Activated CD4-positive, alpha-beta T cell treated with anti-CD3 and anti-CD28 coated beads, Interleukin-2, amount 50 U/mL, for 48 hours (primary cell): ENCODE data around the gene BCAS2.
"Not testable (repeated sequence)": the region's sequence is repeated elsewhere in the genome, so short reads cannot be mapped to it uniquely, and the experiment has no call there.

Experiments
- DNase-seq, 2 experiments: peaks; one replicate each; pipeline ENCODE4 v3.0.0-alpha.2; 2020

BCAS2 gene

DNA sequence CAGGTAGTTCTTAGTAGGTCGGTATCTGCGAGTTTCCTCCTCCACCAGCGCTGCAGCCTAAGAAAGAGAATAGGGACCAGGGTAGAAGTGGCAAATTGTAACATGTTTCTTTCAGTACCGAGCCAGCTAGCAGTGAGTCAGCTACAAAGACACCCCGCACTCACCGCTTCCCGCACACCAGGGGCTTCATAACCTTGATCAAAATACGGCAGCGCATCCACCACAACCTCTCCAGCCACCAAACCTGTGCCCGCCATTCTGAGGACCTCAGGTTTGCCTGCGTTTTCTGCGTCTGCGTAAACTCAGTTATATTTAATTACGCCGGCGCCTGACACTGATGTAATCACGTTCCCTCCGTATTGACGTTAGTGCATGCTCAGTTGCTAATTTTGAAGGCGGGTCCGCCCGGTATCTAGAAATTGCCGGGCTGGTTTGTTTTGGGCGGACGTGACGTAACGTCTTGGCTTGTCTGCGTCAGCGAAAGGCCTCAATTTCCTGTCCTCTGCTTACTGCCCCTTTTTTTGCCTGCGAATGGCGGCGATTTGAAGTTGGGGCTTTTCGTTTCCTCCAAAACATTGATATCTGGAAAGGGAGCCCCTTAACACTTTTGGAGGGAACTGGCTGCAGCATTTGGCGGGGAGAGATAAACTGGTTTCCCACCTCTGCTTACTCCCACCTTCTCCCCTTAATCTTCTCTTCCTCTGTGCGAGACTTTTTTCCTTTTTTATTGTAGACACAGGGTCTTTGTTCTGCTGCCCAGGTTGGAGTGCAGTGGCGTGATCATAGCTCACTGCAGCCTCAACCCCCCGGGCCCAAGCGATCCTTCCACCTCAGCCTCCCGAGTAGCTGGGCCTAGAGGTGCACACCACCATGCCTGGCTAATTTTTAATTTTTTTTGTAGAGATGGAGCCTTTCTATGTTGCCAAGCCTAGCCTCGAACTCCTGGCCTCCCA is at the start of gene BCAS2:
BCAS2 (minus strand) TSS at position 281 of the 953 bp plus-strand sequence; CDS start at position 257, 24 bp downstream.
- DNase-seq, result peak; percentile 91 to 95

GRCh38 chr1:114627107-114627506 is 45.7 kb upstream of the BCAS2 start:
- DNase-seq, result no peak

GRCh38 chr1:114623364-114623763 is 41.9 kb upstream of the BCAS2 start:
- no peak for DNase-seq

- DNase-seq, result no peak
Observed at GRCh38 chr1:114620419-114620818, 39.0 kb upstream of the BCAS2 start.

- DNase-seq, result no peak
Observed at GRCh38 chr1:114618606-114619005, 37.2 kb upstream of the BCAS2 start.

- DNase-seq, result no peak
Observed at GRCh38 chr1:114610546-114611245, 29.3 kb upstream of the BCAS2 start.

GRCh38 chr1:114609826-114610225 is 28.4 kb upstream of the BCAS2 start:
- DNase-seq, result no peak

DNA sequence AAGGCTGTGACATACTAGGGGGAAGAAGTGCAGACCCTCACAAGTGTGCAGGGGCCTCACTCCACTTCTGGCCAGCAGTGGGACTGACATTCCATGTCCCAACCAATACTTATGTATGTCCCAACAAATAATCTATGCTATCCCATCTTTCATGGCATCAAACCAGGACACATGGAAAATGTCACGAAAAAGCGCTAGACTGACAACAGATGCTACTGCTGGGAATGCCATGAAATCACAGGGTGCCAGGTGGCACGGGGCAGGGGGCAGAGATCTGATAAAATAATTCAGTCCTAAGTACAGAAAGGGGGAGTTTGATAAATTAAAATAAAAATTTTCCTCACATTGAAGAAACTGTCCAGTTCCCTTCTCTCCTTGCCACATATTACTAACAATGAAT is 27.6 kb upstream of the BCAS2 start:
- DNase-seq, result no peak

GRCh38 chr1:114607223-114607622 is 25.8 kb upstream of the BCAS2 start:
- DNase-seq, result no peak

DNA sequence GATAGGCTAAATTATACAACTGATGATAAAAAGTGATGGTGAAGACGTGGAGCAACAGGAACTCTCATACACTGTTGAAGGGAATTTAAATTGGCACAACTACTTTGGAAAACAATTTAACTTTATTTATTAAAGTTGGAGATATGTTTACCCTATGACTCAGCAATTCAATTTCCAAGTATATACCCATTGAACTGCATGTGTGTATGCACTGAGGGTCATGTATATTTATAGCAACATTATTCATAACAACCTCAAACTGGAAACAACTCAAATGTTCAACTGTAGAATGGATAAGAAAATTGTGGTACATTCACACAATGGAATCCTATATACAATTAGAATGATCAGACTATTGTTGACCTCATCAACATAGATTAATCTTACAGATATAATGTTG is 16.5 kb upstream of the BCAS2 start:
- no peak for DNase-seq

GRCh38 chr1:114595602-114596001 is 14.2 kb upstream of the BCAS2 start:
- no peak for DNase-seq

DNA sequence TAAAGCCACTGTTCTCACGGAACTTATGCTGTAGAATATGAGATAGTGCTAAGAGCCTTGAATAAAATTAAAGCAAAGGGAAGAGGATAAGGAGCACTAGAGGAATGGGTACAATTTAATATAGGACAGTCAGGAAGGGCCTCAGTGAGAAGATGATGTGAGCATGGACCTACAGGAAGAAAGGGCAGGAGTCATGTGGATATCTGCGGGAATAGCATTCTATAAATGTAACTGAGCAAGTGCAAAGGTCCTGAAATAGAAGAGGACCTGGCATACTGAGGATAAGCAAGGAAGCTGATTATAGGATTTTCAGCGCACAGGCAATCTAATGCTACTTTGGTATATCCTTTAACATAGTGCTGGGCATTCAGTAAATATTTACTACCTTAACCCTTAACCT is 12.6 kb upstream of the BCAS2 start:
- DNase-seq, result no peak

GRCh38 chr1:114589122-114589521 is 7.7 kb upstream of the BCAS2 start:
- no peak for DNase-seq

GRCh38 chr1:114588196-114588689 is 6.8 kb upstream of the BCAS2 start:
- no peak for DNase-seq

DNA sequence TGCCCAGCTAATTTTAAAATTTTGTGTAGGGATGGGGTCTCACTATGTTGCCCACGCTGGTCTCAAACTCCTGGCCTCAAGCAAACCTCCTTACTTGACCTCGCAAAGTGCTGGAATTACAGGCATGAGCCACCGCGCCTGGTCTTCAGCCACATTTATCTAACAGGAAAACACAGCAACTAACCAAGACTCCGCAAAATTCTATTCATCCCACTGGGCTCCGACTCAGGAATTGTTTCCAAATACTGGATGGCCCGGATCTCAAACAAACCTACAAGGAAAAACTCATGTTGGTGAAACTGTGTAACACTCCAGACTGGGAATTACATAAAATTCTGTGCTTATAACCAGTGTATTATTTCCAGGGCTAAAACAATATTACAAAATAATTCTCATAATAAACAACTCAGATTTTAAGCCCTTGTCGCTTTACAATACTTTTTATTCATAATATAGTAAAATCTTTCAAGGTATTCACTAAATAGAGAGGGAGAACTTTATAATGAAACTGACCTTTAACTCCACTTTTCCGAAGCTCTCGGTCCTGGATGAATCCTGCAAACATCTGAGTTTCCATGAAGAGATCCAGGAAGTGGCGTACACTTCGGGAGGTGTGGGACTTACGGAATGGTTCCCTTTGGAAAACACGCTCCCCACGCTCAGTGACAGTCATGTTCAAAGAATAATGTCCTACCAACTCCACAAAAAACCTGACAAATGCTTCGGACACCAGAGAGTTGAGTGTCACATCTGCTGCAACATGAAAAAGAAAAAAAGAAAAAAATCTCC is 6.0 kb upstream of the BCAS2 start:
- no peak for DNase-seq

DNA sequence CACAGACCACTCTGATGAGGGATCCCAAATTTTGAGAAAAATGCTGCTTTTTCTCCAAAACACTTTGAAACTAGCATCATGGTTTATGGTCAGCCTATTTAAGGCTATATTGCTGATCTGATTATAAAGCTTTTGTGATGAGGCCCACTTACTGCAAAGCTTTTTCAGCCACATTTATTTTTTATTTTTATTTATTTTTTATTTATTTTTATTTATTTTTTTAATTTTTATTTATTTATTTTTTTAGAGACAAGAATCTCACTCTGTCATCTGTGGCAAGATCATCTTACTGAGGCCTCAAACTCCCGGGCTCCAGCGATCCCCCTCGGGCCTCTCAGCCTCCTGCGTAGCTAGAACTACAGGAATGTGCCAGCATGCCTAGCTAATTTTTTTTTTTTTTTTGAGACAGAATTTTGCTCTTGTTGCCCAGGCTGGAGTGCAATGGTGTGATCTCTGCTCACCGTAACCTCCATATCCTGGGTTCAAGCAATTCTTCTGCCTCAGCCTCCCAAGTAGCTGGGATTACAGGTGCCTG is 5.2 kb upstream of the BCAS2 start:
- no peak for DNase-seq

GRCh38 chr1:114585231-114585630 is 3.8 kb upstream of the BCAS2 start:
- DNase-seq, result no peak

DNA sequence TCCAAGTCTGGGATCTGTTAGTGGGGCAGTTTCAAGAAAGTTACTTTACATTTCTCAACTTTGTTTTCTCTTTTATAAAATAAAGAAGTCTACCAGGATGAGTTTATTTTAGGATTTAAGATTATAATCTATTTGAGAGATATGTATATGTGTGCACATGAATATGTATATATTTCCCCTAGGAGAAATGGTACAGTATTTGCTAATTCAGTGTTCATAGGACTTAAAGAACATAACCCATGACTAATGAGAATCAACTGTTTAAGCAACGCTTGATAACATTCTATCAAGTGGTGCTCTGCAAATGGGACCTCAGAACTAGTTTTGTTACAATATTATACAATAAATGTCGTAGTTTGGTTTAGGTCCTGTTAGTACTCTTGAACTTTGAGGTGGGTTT is 7.0 kb downstream of the BCAS2 start:
- DNase-seq, result no peak

GRCh38 chr1:114564141-114564540 is 17.3 kb downstream of the BCAS2 start:
- DNase-seq, result no peak

GRCh38 chr1:114562978-114563510 is 18.4 kb downstream of the BCAS2 start:
- not testable (repeated sequence) for DNase-seq

DNA sequence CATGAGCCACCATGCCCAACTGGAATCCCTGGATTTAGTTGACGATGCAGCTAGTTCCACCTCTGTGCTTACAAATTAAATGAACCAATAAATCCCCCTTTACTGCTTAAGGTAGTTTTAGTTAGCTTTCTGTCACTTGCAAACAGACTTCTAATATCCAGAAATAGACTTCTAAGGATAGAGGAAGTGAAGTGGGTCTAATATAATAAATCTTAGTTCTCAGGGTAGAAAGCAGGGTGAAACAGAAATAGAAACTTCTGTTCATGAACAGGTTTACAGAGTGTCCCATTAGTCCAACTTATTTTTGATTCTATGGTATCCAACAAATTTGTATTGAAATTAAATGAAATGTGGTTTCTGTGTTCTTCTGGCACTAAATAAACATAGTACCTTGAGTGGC is 20.1 kb downstream of the BCAS2 start:
- DNase-seq, result no peak

DNA sequence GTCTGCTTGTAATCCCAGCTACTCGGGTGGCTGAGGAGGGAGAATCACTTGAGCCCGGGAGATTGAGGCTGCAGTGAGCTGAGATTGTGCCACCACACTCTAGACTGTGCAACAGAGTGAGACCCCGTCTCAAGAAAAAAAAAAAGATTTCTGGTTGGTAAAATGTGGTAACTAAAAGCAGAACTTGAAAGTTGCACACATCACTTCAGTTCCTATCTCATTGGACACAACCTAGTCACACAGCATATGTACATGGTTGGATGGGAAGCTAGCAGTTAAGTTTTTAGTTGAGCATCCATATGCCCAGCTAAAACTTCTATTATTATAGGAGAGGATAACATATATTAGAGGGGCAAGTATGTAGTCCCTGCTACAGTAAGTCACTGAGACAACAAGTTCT is 22.1 kb downstream of the BCAS2 start:
- no peak for DNase-seq

DNA sequence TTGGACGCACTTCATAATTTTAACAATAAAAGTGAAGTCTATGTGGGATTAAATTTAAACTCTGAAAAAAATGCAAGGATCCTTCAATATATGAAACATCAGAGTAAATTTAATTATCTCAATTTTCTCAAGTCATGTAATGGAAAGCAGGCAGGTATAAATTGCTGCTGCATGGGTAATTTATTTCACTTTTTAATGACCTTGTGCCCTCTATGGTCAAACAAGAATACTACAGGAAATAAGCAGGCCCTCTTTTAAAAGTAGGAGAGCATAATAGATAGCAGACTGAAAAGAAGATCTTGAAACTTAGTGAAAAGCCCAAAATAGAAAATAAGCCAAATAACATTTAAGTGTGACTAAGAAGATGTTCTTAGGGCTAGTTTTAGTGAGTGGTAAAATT is 22.9 kb downstream of the BCAS2 start:
- no peak for DNase-seq
